Measurements from ENCODE around the gene UQCC2. TPM values are rescaled to one million over a fixed set of nuclear protein-coding genes. Genes with fewer than 3 reads are reported as not detected.

UQCC2 gene
- total and polyA plus RNA-seq, 2 of the 8 experiments (the other 6 are each of a cell fraction or from before 2014, with no cell fraction given): 52.1 to 104 TPM

DNA sequence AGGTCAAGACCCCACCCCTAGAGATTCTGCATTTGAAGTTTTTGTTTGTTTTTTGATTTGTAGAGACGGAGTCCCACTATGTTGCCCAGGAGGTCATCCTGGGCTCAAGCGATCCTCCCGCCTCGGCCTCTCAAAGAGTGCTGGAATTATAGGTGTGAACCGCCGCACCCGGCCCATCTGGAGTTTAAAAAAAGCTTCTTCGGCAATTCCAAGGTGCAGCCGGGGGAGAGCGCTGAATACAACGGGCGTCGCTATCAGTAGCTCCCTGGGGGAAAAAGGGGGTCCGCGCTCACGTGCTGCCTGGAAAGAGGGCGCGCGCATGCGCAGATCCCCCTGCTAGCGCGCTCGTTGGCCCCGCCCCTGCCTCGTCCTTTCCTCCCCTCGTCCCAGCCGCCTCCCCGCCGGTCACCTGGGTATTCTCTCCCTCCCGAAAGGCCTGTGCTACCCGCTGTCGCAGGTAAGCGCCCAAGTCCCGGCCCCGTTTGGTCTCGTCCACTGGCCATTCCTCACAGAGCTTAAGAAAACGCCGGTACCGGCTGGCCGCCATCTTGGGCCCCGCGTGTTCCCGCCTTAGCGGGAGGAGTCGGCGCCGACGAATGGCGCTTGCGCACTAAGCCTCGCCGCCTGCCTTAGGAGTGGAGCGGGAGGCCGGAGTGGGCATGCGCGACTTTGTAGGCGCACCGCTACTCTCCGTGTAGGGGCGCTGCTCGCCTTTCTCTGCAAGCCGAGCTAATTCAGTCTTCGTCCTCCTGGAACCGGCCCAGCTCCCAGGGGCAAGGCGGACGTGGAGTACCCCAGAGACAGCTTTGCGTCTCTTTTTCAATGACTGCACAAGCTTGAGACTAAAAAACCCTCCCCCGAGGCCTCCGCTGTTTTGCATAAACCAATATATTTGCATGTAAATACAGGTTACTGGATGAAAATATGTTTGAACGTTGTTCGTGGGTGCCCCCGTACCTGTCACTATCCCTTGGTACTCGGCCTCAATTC is at the start of gene UQCC2 (continued):
- no peak for TF ChIP-seq ZNF274 (IDR thresholded peaks at IDR 0.05; ENCODE audit: borderline replicate concordance, extremely low read depth, low read length)
- TF ChIP-seq POLR2AphosphoS5 (IDR thresholded peaks at IDR 0.05; ENCODE audit: low read depth, low read length): peak; percentile 82
- peak; percentile 58 for TF ChIP-seq RNF2 (IDR thresholded peaks at IDR 0.05; ENCODE audit: borderline replicate concordance, low read depth, low read length, missing control alignments, poor library complexity, severe bottlenecking)
- TF ChIP-seq, protein P1, sequence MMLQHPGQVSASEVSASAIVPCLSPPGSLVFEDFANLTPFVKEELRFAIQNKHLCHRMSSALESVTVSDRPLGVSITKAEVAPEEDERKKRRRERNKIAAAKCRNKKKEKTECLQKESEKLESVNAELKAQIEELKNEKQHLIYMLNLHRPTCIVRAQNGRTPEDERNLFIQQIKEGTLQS (IDR thresholded peaks at IDR 0.05; ENCODE audit: insufficient read depth, low read depth, low read length): peak; percentile 67
- peak; percentile 83; the same call in 1 of the 2 replicates for TF ChIP-seq SP4 (IDR thresholded peaks at IDR 0.05; ENCODE audit: low read length)
- TF ChIP-seq TEAD4 (IDR thresholded peaks at IDR 0.05; ENCODE audit: low read depth, low read length): no peak
- peak; percentile 94 for TF ChIP-seq ASH2L (IDR thresholded peaks at IDR 0.05; ENCODE audit: low read length)
